GM18861 (cell line): ENCODE measurements around the gene WDR26.
A peak's percentile ranks its signal among the peaks of the same experiment; 100 is the strongest.
"Not testable (repeated sequence)": the region's sequence is repeated elsewhere in the genome, so short reads cannot be mapped to it uniquely, and the experiment has no call there.

Experiments
- ATAC-seq: cut with Tn5 transposase; IDR thresholded peaks from one replicate; pipeline ENCODE4 v1.9.1; 2021; ENCODE audit not compliant: unreplicated experiment

Gene WDR26

GRCh38 chr1:224433701-224434672 lies 610 bp downstream of the WDR26 start:
- no peak for ATAC-seq

GRCh38 chr1:224433041-224433691 lies 1.4 kb downstream of the WDR26 start:
- no peak for ATAC-seq

- ATAC-seq = no peak
Observed at GRCh38 chr1:224432672-224433040, 1.9 kb downstream of the WDR26 start.

DNA sequence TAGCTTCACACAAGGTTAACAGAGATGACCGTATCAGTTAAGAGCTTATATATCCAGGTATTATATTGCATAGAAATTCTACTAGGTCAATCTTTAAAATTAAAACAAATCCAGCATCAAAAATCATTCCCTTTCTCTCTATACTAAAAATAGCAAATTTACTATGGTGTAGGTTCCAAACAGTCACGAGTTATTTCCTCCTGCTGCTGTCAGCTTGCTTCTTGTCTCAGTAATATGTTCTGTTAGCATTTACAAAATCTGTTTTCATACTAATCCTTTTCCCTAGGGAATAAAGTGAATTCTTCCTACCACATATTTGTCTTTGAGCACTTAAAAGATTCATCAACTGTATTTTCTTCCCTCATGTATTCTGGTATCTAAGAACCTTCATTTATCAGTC lies 2.5 kb downstream of the WDR26 start:
- no peak for ATAC-seq

DNA sequence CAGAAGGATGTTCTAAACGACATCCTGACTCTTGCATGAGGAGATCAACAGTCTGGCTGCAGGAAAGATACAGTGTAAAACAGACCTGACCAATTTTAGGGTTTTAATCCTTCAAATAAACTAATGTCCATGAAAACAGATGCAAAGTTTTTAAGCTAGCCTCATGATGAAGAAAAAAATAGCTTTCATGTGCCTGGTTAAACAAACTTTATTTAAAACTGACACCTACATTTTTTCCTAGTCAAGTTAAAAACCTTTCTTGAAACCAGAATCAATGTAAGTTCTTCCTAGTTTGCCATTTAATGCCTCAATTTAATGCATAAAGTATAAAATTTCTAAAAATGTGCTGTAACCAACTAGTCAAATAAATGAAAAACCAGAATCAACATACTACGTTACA lies 2.9 kb downstream of the WDR26 start:
- no peak for ATAC-seq

- peak; percentile 35 for ATAC-seq
Observed at GRCh38 chr1:224430511-224431113, 4.0 kb downstream of the WDR26 start.

DNA sequence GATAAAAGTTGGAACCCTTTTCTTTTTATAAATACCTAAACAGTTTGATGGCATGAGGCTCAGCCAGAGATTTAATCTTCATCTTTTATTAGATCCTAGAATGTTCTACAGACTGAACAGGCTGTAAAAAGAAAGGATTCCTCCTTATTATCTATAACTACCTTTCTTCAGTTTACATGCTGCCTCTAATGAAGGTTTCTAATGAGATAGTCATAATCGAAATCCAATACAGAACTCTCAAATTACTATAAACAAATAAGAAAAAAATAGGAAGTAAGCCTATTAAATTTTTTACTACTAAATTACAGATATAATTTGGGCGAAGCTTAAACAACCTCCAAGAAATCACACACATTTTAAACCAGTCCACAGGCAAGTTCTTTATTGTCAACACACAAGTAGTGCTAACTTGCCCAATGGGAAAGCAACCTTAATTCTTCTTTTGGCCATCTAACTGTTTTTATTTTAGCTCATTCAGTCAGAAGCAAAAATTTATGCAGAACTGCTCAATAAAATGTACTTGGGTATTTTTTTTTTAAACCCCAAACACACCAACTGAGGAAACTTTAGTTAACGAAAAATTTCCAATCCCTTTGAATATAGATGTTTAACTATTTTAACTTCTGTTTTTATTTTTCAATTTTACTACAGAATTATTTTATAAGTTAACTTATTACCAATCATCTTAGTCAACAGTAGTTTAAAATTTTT lies 4.8 kb downstream of the WDR26 start:
- ATAC-seq = no peak

DNA sequence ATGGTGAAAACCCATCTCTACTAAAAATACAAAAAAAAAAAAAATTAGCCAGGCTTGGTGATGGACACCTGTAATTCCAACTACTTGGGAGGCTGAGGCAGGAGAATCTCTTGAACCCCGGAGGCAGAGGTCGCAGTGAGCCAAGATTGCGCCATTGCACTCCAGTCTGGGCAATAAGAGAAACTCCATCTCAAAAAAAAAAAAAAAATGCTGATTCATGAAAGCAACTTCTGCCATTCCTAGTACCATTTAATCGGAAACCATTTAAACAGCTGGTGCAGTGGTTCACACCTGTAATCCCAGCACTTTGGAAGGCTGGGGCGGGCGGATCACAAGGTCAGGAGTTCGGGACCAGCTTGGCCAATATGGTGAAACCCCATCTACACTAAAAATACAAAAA lies 5.9 kb downstream of the WDR26 start:
- ATAC-seq = not testable (repeated sequence)

GRCh38 chr1:224427346-224427745 lies 7.3 kb downstream of the WDR26 start:
- ATAC-seq = no peak

DNA sequence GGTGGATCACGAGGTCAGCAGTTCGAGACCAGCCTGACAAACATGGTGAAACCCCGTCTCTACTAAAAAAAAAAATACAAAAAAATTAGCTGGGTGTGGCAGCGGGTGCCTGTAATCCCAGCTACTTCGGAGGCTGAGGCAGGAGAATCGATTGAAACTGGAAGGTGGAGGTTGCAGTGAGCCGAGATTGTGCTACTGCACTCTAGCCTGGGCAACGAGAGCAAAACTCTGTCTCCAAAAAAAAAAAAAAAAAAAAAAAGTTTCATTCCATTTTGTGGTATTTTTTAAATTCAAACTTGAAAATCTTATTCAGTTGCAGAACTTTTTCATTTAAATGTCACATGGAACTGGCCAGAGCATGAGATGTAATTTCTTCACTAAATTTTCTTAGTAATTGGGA lies 7.7 kb downstream of the WDR26 start:
- not testable (repeated sequence) for ATAC-seq

DNA sequence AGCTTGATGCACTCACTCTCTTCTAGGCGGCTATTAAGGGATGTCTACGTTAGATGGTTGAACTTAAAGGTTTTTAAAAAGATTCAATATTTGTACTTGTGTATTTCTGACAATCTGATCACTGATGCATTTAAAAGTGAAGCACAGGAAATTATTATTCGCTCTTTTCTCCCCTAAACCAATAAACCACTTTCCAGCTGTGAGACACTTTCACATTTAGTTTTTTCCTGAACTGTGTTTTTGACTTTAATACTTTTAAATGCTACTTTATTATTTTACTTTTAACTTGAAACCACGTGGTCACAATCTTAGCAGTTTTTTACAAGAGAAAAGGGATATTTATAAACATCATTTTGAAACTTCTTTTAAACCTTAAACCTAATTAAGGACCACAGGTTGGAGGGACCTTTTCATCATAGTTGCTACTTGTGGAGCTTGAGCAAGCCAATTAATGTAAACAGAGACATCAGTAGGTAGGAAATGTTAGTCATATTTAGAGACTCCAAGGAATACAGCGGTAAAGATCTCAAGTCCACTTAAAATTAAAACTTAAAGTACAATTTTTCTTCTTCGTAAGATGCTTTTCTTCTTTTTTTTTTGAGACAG lies 9.2 kb downstream of the WDR26 start:
- no peak for ATAC-seq

DNA sequence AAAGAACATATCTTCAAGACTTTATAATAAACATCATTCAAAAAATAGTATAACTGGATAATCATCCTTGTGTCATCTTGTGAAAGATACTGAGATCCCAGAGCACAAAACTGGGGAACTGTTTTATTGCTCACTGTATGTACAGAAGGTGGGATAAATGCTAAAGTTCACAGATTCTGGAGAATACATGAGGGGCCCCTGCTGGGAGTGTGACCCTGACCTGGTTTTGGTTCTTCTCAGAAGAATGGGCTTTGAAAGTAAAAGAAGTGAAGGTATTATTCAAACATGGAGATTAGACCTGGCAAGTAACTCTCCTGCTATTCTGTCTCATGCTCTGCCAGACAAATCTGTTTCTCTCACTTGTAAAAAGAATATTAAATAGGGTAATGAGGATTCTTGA lies 14.5 kb downstream of the WDR26 start:
- no peak for ATAC-seq

GRCh38 chr1:224411766-224412165 lies 22.8 kb downstream of the WDR26 start:
- ATAC-seq = no peak

GRCh38 chr1:224408294-224408590 lies 26.4 kb downstream of the WDR26 start:
- ATAC-seq = no peak

- ATAC-seq = no peak
Observed at GRCh38 chr1:224407571-224408293, 26.9 kb downstream of the WDR26 start.

DNA sequence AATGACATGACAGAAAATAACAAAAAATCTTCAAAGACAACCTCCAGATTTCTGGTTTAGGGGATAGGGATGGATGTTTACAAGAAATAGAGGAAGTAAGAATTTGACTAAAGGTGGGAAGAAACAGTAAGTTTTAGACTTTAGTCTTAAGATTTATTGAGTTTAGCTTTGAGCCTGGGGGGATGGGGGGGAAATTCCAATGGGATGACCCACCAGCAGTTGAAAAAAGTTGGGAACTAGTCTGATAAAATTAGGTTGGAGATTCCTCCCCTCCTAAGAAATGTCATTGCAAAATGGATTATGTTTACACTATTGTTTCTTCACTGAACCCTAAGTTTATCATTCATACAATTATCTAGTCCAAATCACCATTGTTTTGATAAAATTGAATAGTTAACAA lies 28.4 kb downstream of the WDR26 start:
- no peak for ATAC-seq

- ATAC-seq = no peak
Observed at GRCh38 chr1:224405604-224405970, 29.0 kb downstream of the WDR26 start.

DNA sequence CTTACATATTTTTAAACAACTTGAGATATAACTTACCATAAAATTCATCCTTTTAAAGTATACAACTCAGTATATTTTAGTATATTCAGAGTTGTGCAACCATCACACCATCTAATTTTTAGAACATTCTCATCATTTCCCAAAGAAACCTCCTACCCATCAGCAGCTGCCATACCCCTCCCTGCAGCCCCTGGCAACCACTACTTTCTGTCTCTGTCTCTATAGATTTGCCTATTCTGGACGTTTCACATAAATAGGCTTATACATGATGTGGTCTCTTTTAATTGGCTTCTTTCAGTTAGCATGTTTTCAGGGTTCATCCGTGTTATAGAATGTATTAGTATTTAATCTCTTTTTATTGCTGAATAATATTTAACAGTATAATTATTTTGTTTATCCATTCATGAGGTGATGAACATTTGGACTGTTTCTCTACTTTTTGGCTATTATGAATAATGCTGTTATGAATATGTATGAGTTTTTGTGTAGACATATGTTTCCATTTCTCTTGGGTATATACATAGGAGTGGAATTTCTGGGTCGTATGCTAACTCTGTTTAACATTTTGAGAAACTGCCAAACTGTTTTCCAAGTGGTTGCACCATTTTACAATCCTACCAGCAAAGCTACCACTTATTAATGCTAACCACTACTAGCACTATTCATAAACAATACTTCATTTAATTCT lies 29.5 kb downstream of the WDR26 start:
- no peak for ATAC-seq

DNA sequence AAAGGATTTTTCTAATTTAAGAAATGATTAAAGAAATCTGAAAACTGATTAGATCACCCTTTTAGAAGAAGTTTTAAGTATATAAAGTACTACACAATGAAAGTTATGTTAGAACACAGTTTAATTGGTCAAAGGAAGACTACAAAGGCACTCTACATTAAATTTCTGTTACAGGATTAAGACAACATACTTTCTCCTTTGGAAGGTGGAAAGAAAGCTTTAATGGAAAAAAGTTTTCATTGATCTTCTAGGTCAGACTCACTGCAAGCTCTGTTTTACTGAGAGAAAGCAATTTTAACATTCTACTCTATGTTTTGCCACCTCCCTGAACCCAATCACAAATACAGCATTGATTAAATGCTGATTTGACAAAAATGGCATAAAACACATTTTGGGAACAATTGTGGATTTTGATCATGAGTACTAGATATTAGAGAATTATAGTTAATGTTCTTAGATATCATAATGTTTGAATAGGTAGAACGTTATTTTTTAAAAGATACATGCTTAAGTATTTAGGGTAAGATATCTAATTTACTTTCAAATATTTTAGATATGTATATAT lies 32.0 kb downstream of the WDR26 start:
- ATAC-seq = no peak

- ATAC-seq = no peak
Observed at GRCh38 chr1:224399887-224400286, 34.7 kb downstream of the WDR26 start.
